A204.1 (cell line): Measurements from ENCODE around the gene KCNN4.
"Not testable (repeated sequence)": the region's sequence is repeated elsewhere in the genome, so short reads cannot be mapped to it uniquely, and the experiment has no call there.

Experiments used
- FAIRE-seq: peaks from 2 replicates; lab custom pipeline; 2012; peaks lifted over from hg19 to GRCh38; lab: Jason Lieb, UNC

KCNN4 gene

DNA sequence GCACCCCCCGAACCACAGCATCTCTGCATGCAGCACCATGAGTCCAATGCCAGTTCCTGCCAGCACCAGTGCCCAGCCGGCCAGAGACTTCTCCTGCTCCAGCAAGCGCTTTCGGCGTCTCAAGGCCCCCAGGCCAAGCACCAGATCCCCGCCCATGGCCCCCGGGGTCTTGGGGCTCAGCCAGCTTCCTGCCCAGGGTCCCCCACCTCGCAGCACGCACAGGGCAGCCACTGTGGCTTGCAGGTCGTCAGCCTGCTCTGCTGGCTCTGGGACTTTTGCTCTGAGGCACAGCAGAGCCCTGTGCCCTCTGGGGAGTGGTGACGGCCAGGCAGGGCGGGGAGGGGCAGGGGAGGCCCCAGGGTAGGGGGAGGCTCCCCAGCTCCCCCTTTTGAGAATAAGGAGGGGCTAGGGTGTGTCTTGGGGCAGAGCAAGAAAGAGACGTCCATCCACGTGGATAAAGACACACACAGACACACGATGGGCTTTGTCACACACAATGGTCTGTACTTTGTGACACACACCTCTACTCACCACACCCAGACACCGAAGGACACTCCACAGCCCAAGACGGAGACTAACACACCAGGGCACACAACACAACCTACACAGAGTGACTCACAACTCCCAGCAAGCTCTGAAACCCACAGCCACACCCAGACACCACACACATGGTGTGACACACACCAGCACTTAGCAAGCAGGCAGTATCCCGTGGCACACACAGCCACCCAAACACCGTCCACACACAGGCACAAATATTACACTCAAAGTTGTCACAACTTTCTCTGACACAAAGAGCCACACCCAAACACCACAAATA lies at the start of gene KCNN4:
KCNN4 (minus strand) TSS at position 268 of the 820 bp plus-strand sequence; CDS start at position 156, 112 bp downstream.
- no peak for FAIRE-seq

DNA sequence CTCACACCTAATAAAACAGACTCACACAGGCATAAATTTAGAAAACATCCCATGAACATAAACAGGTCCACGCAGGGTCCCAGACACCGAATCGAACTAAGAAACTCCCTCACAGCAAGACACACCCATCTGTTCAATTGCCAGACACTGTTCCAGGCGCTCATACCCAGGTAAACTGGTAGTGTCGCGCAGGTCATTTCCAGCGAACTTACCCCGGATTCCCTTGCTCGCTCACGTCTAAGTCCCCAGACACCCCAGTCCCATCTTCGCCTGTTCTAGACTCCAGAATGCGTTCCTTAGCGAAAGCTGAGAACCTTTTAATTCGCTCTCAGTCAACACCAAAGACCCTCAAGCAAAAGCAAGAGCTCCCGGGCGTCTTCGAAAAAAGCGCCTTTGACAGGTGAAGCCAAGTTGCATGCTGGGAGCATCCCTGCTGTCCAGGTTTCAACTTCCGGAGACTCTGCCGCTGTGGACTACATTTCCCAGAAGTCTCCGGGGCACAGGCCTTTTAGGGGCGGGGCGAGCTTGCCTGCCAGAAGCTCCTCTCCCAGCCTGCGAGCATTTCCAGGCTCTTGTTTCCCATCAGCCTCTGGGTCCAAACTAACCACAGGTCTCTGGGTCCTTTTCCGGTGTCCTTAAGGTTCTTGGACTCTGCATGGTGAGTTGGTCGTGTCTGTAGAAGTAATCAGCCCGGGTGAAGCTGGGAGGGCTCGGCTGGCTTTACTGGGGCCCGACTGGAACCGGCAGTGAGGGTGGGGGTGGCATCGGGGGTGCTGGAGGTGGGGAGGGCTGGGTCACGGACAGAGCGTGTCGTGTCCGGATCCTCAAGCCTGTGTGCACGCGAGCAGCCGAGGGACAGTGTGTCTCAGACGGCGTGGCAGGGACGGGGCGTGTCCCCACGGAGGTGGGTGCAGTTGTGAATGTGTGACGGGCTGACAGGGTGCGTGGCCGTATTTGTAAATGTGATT lies 46.3 kb upstream of the KCNN4 start, which contains the start of gene ZNF283:
ZNF283 (plus strand) TSS at position 535 of the 968 bp plus-strand sequence. CDS start 6,184 bp downstream, outside the sequence.
- FAIRE-seq = peak; percentile 51

- FAIRE-seq = not testable (repeated sequence)
Observed at GRCh38 chr19:43824572-43824971, 43.8 kb upstream of the KCNN4 start.

DNA sequence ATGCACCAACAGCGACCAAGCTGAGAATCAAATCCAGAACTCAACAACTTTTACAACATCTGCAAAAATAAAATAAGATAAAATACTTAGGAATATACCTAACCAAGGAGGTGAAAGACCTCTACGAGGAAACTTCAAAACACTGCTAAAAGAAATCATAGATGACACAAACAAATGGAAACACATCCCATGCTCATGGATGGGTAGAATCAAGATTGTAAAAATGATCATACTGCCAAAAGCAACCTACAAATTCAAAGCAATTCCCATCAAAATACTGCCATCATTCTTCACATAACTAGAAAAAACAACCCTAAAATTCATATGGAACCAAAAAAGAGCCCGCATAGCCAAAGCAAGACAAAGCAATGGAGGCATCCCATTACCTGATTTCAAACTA lies 43.1 kb upstream of the KCNN4 start:
- FAIRE-seq = not testable (repeated sequence)

GRCh38 chr19:43820884-43821215 lies 40.1 kb upstream of the KCNN4 start:
- FAIRE-seq = no peak

DNA sequence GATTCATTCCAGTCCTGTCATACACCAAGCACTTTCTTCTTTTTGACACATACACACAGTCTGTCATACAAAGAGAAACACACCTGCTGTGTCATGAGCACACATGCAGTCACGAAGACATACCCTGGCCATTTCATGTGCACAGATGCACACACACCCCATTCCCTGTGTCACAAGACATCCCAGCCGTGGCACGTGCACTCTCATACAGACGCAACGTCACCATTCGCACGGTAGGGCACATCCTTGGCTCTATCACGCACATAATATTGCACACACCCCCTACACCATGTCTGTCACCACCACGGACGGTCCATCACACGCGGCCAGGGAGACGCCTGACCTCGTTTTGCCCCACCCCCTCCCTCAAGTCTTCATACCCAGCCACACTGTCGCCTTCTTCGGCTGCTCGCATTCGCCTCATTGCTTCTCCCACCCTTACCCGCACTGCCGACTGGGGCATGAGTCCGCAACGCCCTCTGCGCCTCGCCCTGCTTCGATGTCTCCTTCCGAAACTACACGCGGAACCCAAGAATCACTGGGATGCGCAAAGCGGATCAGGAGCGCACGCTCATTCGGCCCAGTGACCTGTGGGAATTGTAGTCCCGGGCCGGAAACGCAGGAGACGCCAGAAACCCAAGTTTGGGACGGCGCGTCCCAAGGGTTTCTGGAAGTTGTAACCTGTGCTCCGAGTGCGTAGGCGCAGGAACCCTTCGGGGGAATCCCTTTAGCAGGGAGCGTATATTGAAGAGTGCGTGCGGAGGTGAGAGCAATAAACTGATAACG lies 39.5 kb upstream of the KCNN4 start:
- no peak for FAIRE-seq

DNA sequence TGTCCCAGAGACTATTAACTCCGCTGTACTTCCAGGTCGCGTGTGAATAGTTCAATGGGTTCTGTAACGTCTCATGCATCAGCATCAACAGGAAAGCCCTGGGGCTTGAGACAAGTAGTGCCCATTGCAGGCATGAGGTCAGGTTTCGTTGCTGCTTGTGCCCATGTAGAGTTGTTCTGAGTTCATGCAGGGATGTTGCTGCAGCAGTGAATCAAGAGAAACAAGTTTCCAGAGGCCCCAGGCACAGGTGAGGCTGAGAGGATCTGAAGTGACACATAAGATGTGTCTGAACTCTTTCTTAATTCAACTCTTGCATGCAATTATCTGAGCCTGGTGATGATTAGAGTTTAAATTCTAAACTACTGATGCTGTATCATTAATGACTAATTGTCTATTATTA lies 37.7 kb upstream of the KCNN4 start:
- no peak for FAIRE-seq

DNA sequence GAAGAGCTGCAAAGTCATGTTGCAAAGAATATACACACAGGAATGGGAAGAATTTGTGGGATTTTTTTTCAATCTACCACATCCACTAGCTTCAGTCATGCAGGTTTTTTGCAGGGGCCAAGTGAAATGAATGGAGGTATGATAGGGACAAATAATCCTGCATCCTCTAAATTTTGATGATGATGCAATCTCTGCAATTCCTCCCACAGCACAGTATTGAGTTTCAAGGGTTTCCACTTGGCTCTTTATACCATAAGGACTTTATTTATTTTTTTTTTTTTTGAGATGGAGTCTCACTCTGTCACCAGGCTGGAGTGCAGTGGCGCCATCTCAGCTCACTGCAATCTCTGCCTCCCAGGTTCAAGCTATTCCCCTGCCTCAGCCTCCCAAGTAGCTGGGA lies 36.7 kb upstream of the KCNN4 start:
- not testable (repeated sequence) for FAIRE-seq

- FAIRE-seq = no peak
Observed at GRCh38 chr19:43814663-43815352, 34.0 kb upstream of the KCNN4 start.

- FAIRE-seq = no peak
Observed at GRCh38 chr19:43812688-43813087, 31.9 kb upstream of the KCNN4 start.

DNA sequence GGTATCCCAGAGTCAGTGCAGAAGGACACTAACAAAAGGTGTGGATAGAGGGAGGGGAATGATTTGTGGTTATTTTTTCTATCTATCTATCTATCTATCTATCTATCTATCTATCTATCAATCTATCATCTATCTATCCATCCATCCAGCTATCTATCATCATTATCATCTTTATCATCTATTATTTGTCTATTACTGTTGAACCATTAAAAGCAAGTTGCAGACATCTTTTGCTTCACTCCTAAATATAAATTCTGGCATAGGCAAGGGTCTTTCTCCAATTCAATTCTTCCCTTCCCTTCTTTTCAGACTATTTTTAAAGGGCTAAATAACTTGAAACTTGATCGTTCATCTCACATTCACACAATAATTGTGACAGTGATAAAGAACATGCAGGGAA lies 31.5 kb upstream of the KCNN4 start:
- no peak for FAIRE-seq

DNA sequence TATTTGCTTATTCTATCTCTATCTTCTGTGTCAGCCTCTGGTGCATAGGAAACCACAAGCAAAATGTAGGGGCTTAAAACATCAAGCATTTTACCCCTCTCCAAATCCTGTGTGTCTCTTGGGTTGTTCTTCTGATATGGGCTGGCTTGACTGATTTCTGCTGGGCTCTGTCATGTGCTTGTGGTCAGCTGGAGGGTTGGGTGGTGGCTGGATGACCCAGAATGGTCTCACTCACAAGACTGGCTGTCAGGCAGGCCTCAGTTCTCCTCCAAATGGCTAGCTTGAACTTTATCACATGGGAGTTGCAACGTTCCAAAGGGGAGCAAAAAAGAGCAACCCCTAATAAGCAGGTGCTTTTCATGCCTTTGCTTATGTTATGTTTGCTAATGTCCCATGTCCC lies 31.1 kb upstream of the KCNN4 start:
- no peak for FAIRE-seq

DNA sequence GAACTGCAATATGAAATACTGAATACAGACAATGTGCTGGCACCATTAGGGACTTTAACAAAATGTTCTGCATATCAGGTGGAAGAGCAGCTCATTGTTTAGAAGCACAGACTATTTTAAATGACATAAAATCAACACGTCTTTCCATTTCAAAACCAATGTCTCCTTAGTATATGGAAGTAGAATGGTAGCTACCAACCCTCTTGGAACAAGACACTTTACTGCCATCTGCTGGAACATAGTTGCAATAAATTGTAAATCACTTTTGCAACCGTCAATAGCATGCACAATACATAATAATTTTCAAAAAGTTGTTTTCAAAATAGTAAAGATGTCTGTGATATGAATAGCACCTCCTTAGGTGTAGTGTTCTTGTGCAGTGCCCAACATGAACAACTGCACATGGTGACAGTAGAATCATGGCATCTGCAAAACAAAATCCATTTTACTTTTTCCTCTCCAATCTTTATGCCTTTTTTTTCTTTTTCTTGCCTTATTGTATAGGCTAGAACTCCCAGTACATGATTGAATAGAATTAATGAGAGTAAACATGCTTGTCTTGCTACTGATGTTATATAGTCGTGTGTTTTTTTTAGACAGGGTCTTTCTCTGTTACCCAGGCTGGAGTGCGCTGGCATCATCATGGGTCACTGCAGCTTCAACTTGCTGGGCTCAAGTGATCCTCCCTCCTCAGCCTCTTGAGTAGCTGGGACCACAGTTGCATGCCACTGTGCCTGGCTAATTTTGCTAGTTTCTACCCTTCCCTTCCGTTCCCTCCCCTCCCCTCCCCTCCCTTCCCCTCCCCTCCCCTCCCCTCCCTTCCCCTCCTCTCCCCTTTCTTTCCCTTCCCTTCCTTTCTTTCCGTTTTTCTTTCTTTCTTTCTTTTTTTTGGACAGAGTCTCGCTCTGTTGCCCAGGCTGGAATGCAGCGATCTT lies 29.3 kb upstream of the KCNN4 start:
- FAIRE-seq = peak; percentile 98

DNA sequence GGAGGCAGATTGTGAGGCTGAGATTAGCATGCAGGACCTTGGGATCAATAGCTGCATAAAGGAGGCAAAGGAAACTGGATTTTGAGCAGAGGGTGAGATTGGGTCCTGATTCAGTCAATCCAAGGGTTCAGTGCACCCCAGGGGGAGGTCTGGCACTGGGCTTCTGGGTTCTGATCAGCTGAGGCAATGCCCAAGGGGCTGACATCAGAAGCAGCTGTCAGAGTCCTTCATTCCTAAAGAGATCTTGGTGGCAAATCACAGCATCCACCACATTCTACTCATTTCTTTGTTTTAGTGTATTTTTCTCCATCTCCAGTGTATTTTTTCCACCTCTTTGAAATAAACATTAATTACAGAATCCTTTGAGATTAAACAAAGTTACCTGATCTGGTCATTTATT lies 26.9 kb upstream of the KCNN4 start:
- FAIRE-seq = no peak

- no peak for FAIRE-seq
Observed at GRCh38 chr19:43806848-43807247, 26.1 kb upstream of the KCNN4 start.

DNA sequence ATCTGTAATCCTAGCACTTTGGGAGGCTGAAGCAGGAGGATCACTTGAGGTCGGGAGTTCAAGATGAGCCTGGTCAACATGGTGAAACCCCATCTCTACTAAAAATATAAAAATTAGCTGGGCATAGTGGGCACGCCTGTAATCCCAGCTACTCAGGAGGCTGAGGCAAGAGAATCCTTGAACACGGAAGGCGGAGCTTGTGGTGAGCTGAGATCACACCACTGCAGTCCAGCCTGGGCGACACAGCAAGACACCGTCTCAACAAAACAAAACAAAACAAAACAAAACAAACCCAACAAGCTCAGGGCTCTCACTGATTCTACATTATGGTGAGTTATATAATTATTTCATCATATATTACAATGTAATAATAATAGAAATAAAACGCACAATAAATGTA lies 25.6 kb upstream of the KCNN4 start:
- FAIRE-seq = not testable (repeated sequence)

GRCh38 chr19:43804432-43804831 lies 23.7 kb upstream of the KCNN4 start:
- no peak for FAIRE-seq

DNA sequence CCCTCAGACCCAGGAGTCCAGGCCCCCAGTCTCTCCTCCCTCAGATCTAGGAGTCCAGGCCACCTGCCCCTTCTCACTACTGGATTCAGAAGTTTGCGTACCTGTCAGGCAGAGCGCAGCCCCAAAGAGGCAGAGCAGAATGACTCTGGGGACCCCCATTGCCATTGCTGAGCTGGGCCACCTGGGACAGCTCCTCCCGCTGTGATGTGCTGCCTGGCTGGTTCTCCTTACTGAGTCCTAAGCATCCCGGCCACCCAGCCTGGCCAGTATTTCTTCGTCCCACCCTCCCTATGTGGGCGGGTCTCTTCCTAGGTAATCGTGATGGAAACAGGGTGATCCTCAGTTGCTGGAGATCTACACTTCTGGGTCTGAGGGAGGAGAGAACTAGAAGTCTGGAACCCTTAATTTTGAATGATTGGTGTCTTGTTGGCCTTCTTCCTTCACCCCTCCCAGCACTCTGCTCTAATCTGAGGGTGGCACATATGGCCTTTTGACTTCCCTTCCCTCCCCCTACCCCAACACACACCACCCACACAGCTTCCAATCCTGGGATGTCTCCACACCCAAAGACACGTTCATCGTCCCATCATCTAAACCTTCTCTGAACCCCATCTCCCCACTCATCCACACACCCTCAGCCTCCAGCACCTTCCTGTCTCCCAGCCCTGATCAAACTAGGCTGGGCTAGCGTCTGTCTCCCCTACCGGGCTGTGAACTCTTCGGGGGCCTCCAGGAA lies 21.6 kb upstream of the KCNN4 start, which contains the start of gene LYPD5:
LYPD5 (minus strand) TSS at position 232 of the 736 bp plus-strand sequence; CDS start at position 165, 67 bp downstream.
- no peak for FAIRE-seq

- FAIRE-seq = no peak
Observed at GRCh38 chr19:43799502-43800142, 18.8 kb upstream of the KCNN4 start.
